Measurements from ENCODE around the gene CPNE2.

Gene CPNE2

GRCh38 chr16:57137043-57137442 lies 44.7 kb downstream of the CPNE2 start:
- H3K79me2 ChIP-seq (ENCODE audit: control insufficient read depth, insufficient read depth, low read length, unreplicated experiment): no peaks in the 10 kb centered on the region
- no peaks in the 10 kb centered on the region for H3K4me1 ChIP-seq (ENCODE audit: control insufficient read depth, insufficient read depth, low read length, unreplicated experiment)
- no peak overlapping the region for H3K27ac ChIP-seq (ENCODE audit: low read depth, low read length)
- H2AFZ ChIP-seq (ENCODE audit: low read length, unreplicated experiment): no peak overlapping the region
- H3K4me3 ChIP-seq (ENCODE audit: low read depth, low read length): no peak overlapping the region
- H3K36me3 ChIP-seq (ENCODE audit: insufficient read depth, low read length): no peaks in the 10 kb centered on the region
- H3K27me3 ChIP-seq (ENCODE audit: insufficient read depth, low read length): no peaks in the 10 kb centered on the region

GRCh38 chr16:57137566-57138273 lies 45.3 kb downstream of the CPNE2 start:
- H3K4me3 ChIP-seq (ENCODE audit: low read depth, low read length): no peak overlapping the region
- H3K36me3 ChIP-seq (ENCODE audit: insufficient read depth, low read length): no peaks in the 10 kb centered on the region
- no peak overlapping the region for H2AFZ ChIP-seq (ENCODE audit: low read length, unreplicated experiment)
- no peak overlapping the region for H3K27ac ChIP-seq (ENCODE audit: low read depth, low read length)
- no peaks in the 10 kb centered on the region for H3K4me1 ChIP-seq (ENCODE audit: control insufficient read depth, insufficient read depth, low read length, unreplicated experiment)
- no peaks in the 10 kb centered on the region for H3K79me2 ChIP-seq (ENCODE audit: control insufficient read depth, insufficient read depth, low read length, unreplicated experiment)
- H3K27me3 ChIP-seq (ENCODE audit: insufficient read depth, low read length): no peaks in the 10 kb centered on the region

GRCh38 chr16:57138281-57138935 lies 46.0 kb downstream of the CPNE2 start:
- no peak overlapping the region for H3K27ac ChIP-seq (ENCODE audit: low read depth, low read length)
- no peaks in the 10 kb centered on the region for H3K36me3 ChIP-seq (ENCODE audit: insufficient read depth, low read length)
- H3K4me1 ChIP-seq (ENCODE audit: control insufficient read depth, insufficient read depth, low read length, unreplicated experiment): no peaks in the 10 kb centered on the region
- H2AFZ ChIP-seq (ENCODE audit: low read length, unreplicated experiment): no peak overlapping the region
- no peaks in the 10 kb centered on the region for H3K27me3 ChIP-seq (ENCODE audit: insufficient read depth, low read length)
- no peak overlapping the region for H3K4me3 ChIP-seq (ENCODE audit: low read depth, low read length)
- H3K79me2 ChIP-seq (ENCODE audit: control insufficient read depth, insufficient read depth, low read length, unreplicated experiment): no peaks in the 10 kb centered on the region

GRCh38 chr16:57140931-57141668 lies 48.7 kb downstream of the CPNE2 start:
- H2AFZ ChIP-seq (ENCODE audit: low read length, unreplicated experiment): no peak overlapping the region
- no peaks in the 10 kb centered on the region for H3K4me1 ChIP-seq (ENCODE audit: control insufficient read depth, insufficient read depth, low read length, unreplicated experiment)
- no peaks in the 10 kb centered on the region for H3K36me3 ChIP-seq (ENCODE audit: insufficient read depth, low read length)
- no peak overlapping the region for H3K4me3 ChIP-seq (ENCODE audit: low read depth, low read length)
- no peaks in the 10 kb centered on the region for H3K27me3 ChIP-seq (ENCODE audit: insufficient read depth, low read length)
- H3K79me2 ChIP-seq (ENCODE audit: control insufficient read depth, insufficient read depth, low read length, unreplicated experiment): no peaks in the 10 kb centered on the region
- H3K27ac ChIP-seq (ENCODE audit: low read depth, low read length): no peak overlapping the region

- Histone ChIP-seq H2AFZ (ENCODE audit: low read length, unreplicated experiment) (no peak overlapping the region), H3K4me1 (ENCODE audit: control insufficient read depth, insufficient read depth, low read length, unreplicated experiment) (no peaks in the 10 kb centered on the region), H3K4me3 (ENCODE audit: low read depth, low read length) (no peak overlapping the region)
Measured at GRCh38 chr16:57141822-57142631, 49.6 kb downstream of the CPNE2 start.

GRCh38 chr16:57143149-57143921 lies 51.0 kb downstream of the CPNE2 start:
- Histone ChIP-seq H3K4me3 (ENCODE audit: low read depth, low read length) (no peak overlapping the region), H3K27ac (ENCODE audit: low read depth, low read length) (no peak overlapping the region)

More at GRCh38 chr16:57141822-57142631, 49.6 kb downstream of the CPNE2 start:
- Histone ChIP-seq H3K27ac (ENCODE audit: low read depth, low read length) (no peak overlapping the region), H3K79me2 (ENCODE audit: control insufficient read depth, insufficient read depth, low read length, unreplicated experiment) (no peaks in the 10 kb centered on the region), H3K36me3 (ENCODE audit: insufficient read depth, low read length) (no peaks in the 10 kb centered on the region), H3K27me3 (ENCODE audit: insufficient read depth, low read length) (no peaks in the 10 kb centered on the region)

GRCh38 chr16:57144027-57144426 lies 51.6 kb downstream of the CPNE2 start:
- Histone ChIP-seq H3K27ac (ENCODE audit: low read depth, low read length) (no peak overlapping the region), H3K4me1 (ENCODE audit: control insufficient read depth, insufficient read depth, low read length, unreplicated experiment) (no peaks in the 10 kb centered on the region), H2AFZ (ENCODE audit: low read length, unreplicated experiment) (no peak overlapping the region), H3K79me2 (ENCODE audit: control insufficient read depth, insufficient read depth, low read length, unreplicated experiment) (no peaks in the 10 kb centered on the region), H3K4me3 (ENCODE audit: low read depth, low read length) (no peak overlapping the region), H3K27me3 (ENCODE audit: insufficient read depth, low read length) (no peaks in the 10 kb centered on the region), H3K36me3 (ENCODE audit: insufficient read depth, low read length) (no peaks in the 10 kb centered on the region)

More at GRCh38 chr16:57143149-57143921, 51.0 kb downstream of the CPNE2 start:
- no peaks in the 10 kb centered on the region for H3K4me1 ChIP-seq (ENCODE audit: control insufficient read depth, insufficient read depth, low read length, unreplicated experiment)
- H3K36me3 ChIP-seq (ENCODE audit: insufficient read depth, low read length): no peaks in the 10 kb centered on the region
- no peak overlapping the region for H2AFZ ChIP-seq (ENCODE audit: low read length, unreplicated experiment)
- H3K79me2 ChIP-seq (ENCODE audit: control insufficient read depth, insufficient read depth, low read length, unreplicated experiment): no peaks in the 10 kb centered on the region
- H3K27me3 ChIP-seq (ENCODE audit: insufficient read depth, low read length): no peaks in the 10 kb centered on the region

GRCh38 chr16:57145046-57146021 lies 53.0 kb downstream of the CPNE2 start:
- no peaks in the 10 kb centered on the region for H3K36me3 ChIP-seq (ENCODE audit: insufficient read depth, low read length)
- no peak overlapping the region for H3K4me3 ChIP-seq (ENCODE audit: low read depth, low read length)
- H3K27me3 ChIP-seq (ENCODE audit: insufficient read depth, low read length): no peaks in the 10 kb centered on the region
- H3K79me2 ChIP-seq (ENCODE audit: control insufficient read depth, insufficient read depth, low read length, unreplicated experiment): no peaks in the 10 kb centered on the region
- no peak overlapping the region for H3K27ac ChIP-seq (ENCODE audit: low read depth, low read length)
- H3K4me1 ChIP-seq (ENCODE audit: control insufficient read depth, insufficient read depth, low read length, unreplicated experiment): no peaks in the 10 kb centered on the region
- H2AFZ ChIP-seq (ENCODE audit: low read length, unreplicated experiment): no peak overlapping the region

GRCh38 chr16:57146040-57146647 lies 53.8 kb downstream of the CPNE2 start:
- H2AFZ ChIP-seq (ENCODE audit: low read length, unreplicated experiment): no peak overlapping the region

More at GRCh38 chr16:57146040-57146647, 53.8 kb downstream of the CPNE2 start:
- Histone ChIP-seq H3K36me3 (ENCODE audit: insufficient read depth, low read length) (no peaks in the 10 kb centered on the region), H3K79me2 (ENCODE audit: control insufficient read depth, insufficient read depth, low read length, unreplicated experiment) (no peaks in the 10 kb centered on the region), H3K4me1 (ENCODE audit: control insufficient read depth, insufficient read depth, low read length, unreplicated experiment) (no peaks in the 10 kb centered on the region), H3K27ac (ENCODE audit: low read depth, low read length) (no peak overlapping the region), H3K27me3 (ENCODE audit: insufficient read depth, low read length) (no peaks in the 10 kb centered on the region), H3K4me3 (ENCODE audit: low read depth, low read length) (no peak overlapping the region)

Data from ACC112 (cell line).